ENCODE measurements around the gene SLC7A7.
"Not testable (repeated sequence)": the region's sequence is repeated elsewhere in the genome, so short reads cannot be mapped to it uniquely, and the experiment has no call there.

The SLC7A7 gene

DNA sequence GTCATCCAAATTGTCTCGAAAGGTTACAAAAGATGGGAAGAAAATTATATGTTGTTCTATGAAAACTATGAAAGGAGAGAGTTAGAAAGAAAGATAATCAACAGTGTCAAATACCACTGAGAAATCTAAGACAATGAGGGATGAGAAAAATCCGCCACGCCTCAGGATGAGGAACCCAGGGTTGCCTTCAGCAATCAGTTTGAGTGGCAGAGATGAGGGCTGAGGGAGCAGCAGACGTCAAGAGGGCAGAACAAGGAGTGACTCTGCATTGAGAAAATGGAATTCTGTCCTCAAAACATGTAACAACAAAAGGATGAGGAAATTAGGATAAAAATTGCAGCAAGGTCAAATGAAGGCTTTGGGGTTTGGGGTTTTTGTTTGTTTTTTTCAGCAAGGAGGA is 67.0 kb downstream of the SLC7A7 start:
- no peak for FAIRE-seq

DNA sequence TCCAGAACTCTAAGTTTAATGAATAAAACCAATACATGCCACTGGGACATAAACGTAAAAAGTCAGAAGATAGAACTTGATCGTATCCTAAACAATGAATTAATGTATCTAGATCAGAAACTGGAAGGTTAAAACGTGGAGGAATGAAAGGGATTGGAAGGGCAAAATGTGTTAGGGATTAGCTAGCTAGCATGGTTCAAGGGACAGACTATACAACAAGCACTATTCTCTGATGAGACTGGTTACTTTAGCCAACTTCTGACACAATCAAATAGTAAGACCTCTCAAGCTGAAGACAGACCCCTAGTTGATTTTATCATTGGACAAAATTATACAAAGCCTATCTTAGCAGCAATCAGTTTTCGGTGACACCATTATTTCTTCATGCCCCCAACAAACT is 67.5 kb downstream of the SLC7A7 start:
- FAIRE-seq, result no peak

DNA sequence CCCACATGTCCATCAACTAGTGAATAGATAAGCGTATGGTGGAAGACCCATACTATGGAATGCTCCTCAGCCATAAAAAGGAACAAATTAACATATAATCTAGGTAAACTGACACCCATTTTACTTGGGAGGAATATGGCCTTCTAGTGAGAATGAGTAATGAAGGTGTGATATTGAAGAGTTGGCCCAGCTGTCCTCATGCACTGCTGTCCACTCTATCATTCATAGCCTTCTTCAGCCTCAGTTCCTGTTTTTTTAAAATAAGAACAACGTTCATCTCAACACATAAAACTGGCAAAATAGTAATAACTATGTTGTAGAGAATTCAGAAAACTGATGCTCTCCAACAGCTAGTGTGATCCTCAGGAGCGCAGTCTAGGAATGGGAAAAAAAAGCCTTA is 75.2 kb downstream of the SLC7A7 start:
- FAIRE-seq, result no peak

DNA sequence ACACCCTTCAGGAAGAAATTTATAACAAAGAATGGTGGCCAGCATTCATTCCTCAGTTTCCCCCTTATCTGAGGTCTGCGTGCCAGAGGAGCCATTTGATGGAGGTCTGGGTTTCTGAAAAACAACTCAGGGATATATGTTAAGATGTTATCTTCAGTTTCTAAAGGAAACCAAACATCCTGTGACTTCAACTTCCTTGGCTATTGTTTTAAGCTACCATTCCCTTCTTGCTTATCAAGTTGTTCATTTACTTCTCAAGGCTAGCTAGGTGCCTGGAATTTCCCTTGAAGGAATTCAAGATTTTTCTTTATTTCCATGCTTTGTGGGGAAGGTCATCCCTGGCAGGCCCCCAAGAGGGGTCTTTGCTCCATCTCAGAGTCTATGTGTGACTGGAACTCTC is 75.8 kb downstream of the SLC7A7 start:
- FAIRE-seq, result no peak

DNA sequence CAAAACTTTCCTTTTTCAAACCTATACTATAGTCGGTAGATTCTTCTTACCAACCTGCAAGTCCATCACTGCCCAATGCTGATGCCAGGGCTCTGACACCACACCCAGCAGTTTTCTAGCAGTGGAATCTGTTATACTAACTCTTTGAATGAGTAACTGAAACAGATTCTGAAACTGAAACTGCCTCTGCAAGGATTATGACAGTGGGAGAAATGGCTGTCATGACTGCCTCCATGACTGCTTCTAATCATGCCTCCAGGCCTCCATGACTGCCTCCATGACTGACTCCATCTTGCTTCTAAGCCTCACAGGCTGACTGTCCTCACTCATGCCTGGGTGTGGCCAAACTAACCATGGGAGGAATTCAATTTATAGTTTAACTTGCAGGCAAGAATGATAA is 78.2 kb downstream of the SLC7A7 start:
- no peak for FAIRE-seq

DNA sequence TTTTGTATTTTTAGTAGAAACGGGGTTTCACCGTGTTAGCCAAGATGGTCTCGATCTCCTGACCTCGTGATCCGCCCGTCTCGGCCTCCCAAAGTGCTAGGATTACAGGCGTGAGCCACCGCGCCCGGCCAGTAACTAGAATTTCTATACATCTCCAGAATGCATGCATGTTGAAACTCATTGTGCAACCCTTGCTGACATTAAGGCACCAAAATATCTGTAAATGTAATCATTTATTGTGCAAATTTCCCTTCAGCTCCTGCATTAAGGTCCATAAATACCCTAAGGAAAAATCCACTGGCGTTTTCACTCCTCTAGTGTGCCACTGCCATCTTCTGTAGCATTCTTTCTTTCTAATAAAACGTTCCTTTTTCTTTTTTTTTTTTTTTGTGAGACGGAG is 78.9 kb downstream of the SLC7A7 start:
- FAIRE-seq, result not testable (repeated sequence)

DNA sequence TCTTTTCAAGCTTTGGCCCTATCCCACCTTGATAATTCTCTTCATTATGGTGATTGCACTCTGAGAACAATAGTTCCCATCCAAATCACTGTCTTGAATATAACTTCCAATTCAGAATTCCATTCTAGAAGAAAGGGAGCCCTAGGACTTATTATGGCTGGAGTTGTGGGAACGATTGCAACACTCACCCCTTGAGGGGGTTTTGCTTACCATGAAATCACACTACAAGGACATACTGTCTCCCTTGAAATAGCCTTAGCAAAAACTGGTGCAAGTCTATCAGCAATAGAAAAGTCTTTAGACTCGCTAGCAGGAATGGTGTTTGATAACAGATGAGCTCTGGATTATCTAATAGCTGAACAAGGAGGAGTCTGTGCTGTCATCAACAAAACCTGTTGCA is 80.1 kb downstream of the SLC7A7 start:
- no peak for FAIRE-seq

DNA sequence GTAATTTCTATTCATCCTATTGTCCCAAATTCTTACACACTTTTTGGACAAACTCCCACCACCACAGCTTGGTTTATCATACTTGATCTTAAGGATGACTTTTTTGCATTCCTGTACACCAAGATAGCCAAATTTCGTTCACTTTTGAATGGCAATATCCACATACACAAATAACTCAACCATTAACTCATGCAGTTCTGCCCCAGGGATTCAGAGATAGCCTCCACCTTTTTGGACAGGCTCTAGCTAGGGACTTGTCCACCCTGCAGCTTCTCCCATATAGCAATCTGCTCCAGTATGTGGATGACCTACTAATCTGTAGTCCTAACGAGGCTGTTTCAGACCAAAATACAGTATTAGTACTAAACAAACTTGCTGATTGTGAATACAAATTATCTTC is 81.4 kb downstream of the SLC7A7 start:
- FAIRE-seq, result no peak

DNA sequence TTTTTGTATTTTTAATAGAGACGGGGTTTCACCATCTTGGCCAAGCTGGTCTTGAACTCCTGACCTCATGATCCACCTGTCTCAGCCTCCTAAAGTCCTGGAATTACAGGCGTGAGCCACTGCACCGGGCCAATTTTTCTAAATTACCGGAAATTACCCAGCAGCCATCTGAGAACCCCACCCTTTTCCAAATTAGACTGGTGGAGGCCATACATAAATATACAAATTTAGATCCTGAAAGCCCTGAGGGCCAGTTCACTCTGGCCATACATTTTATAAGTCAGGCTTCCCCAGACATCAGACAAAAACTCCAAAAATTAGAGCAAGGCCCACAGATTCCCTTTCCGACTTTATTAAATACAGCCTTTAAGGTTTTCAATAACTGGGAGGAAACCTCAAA is 83.2 kb downstream of the SLC7A7 start:
- FAIRE-seq, result not testable (repeated sequence)

DNA sequence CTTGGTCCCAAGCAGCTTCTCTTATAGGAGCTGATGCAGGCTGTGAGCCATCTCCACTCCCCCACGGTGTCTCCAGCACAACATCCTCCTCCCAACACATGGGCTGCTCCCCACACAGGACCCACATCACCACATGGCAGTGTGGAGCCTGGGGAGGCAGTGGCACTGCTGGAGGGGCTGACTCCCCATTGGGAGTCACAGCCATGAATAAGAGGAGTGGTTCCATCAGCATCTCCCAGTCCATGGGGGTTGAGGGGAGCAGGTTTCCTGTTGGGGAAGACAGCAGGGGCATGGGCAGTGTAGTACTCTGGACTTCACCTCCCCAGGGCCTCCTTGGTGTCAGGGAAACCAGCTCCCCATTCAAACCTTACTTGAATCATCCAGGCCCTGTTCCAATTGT is 89.2 kb downstream of the SLC7A7 start:
- FAIRE-seq, result no peak

DNA sequence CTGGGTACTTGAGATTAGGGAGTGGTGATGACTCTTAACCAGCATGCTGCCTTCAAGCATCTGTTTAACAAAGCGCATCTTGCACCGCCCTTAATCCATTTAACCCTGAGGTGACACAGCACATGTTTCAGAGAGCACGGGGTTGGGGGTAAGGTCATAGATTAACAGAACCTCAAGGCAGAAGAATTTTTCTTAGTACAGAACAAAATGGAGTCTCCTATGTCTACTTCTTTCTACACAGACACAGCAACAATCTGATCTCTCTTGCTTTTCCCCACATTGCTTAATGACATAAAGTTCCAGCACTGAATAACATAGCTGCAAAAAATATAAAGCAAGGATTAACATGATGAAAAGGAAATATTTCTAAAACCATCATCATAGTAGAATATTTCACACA is 89.9 kb downstream of the SLC7A7 start:
- FAIRE-seq, result not testable (repeated sequence)

DNA sequence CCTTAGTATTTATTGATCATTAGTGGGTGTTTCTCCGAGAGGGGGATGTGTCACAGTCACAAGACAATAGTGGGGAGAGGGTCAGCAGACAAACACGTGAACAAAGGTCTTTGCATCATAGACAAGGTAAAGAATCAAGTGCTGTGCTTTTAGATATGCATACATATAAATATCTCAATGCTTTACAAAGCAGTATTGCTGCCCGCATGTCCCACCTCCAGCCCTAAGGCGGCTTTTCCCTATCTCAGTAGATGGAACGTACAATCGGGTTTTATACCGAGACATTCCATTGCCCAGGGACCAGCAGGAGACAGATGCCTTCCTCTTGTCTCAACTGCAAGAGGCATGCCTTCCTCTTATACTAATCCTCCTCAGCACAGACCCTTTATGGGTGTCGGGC is 90.4 kb downstream of the SLC7A7 start:
- FAIRE-seq, result not testable (repeated sequence)

DNA sequence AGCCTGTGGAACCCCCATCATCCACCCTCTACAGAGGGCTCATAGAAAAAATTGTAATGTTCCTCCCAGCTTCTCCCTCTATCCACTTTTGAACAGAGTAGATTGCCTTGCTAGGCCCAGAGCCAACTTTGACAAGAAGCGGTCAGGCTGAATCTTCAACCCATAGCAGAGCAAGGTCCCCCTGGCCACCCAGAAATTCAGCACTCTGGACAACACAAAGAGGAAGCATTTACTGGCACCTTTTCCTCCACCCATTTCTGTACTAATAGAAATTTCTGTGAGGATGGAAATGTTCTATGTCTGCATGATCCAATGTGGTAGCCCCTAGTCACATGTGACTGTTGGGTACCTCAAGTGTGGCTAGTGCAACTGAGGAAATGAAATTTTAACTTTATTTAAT is 91.4 kb downstream of the SLC7A7 start:
- no peak for FAIRE-seq
